K562 (cell line): ENCODE data around the gene PCDHA9.

Experiments
- ATF7 ChIP-seq: fragments of 450-650 bp; IDR thresholded peaks from 2 replicates; pipeline ENCODE4 v1.7.1; 2014; ENCODE audit warnings: mild to moderate bottlenecking, moderate library complexity
- CBX1 ChIP-seq: sonication (generic); IDR thresholded peaks from 2 replicates; pipeline ENCODE4 v1.6.1; 2016; ENCODE audit warnings: antibody characterized with exemption, low read depth, mild to moderate bottlenecking
- PHF20 ChIP-seq: fragments of 450-650 bp; IDR thresholded peaks from 2 replicates; pipeline ENCODE4 v1.6.1; 2018; ENCODE audit not compliant: partially characterized antibody
- POU5F1 ChIP-seq: fragments of 150-350 bp; IDR thresholded peaks from 2 replicates; pipeline ENCODE4 v1.6.1; 2014; ENCODE audit warnings: borderline replicate concordance, low read length, low read depth, mild to moderate bottlenecking; ENCODE audit not compliant: partially characterized antibody
- RHOXF2B ChIP-seq: fragments of 250-450 bp; sonication (Bioruptor Pico); conservative IDR thresholded peaks from 2 replicates; pipeline ENCODE4 v1.5.1; 2021
- TAF1 ChIP-seq: IDR thresholded peaks from 2 replicates; pipeline ENCODE4 v1.6.1; 2011; ENCODE audit warnings: mild to moderate bottlenecking, low read length, moderate library complexity; ENCODE audit not compliant: insufficient read depth, control insufficient read depth, severe bottlenecking; ENCODE audit errors: extremely low read depth
- ZNF445 ChIP-seq: fragments of 250-450 bp; sonication (Bioruptor Pico); IDR thresholded peaks from 2 replicates; pipeline ENCODE4 v1.4.0; 2020; ENCODE audit warnings: low read depth, mild to moderate bottlenecking, moderate library complexity
- ZSCAN32 ChIP-seq: fragments of 450-650 bp; formaldehyde crosslinking; IDR thresholded peaks from 2 replicates; pipeline ENCODE4 v1.4.0; 2020; ENCODE audit warnings: mild to moderate bottlenecking, moderate library complexity
- TF ChIP-seq, protein P1 (sequence below): IDR thresholded peaks from 2 replicates; pipeline ENCODE4 v1.6.1; 2011; ENCODE audit not compliant: insufficient read length; ENCODE audit errors: extremely low read depth
- TF ChIP-seq, protein P2 (sequence below): sonication (generic); formaldehyde crosslinking; IDR thresholded peaks from 2 replicates; pipeline ENCODE4 v1.8.0; 2023; ENCODE audit warnings: missing genetic modification reagents, mild to moderate bottlenecking, borderline replicate concordance
- TF ChIP-seq, protein P3 (sequence below), 3 experiments: IDR thresholded peaks in 2 of 3; conservative IDR thresholded peaks in 1 of 3; 2 replicates each; pipeline ENCODE4 v1.5.1; 2011 to 2012; ENCODE audit warnings: low read length in 3 of 3, mild to moderate bottlenecking in 3 of 3, control low read depth in 2 of 3, improper control_type of control experiment in 1 of 3, inconsistent platforms in 1 of 3, low read depth in 1 of 3, mixed read lengths in 1 of 3, moderate library complexity in 1 of 3; ENCODE audit not compliant: insufficient read depth in 2 of 3
- TF ChIP-seq, protein P4 (sequence below): fragments of 250-450 bp; sonication (Bioruptor Pico); IDR thresholded peaks from 2 replicates; pipeline ENCODE4 v1.8.0; 2021; ENCODE audit warnings: moderate library complexity, mild to moderate bottlenecking, inconsistent platforms
- TF ChIP-seq, protein P5 (sequence below): sonication (generic); formaldehyde crosslinking; IDR thresholded peaks from 2 replicates; pipeline ENCODE4 v1.8.1; 2023; ENCODE audit warnings: mild to moderate bottlenecking, missing genetic modification reagents
- TF ChIP-seq, protein P6 (sequence below): fragments of 450-650 bp; IDR thresholded peaks from 2 replicates; pipeline ENCODE4 v1.6.1; 2016

DNA sequence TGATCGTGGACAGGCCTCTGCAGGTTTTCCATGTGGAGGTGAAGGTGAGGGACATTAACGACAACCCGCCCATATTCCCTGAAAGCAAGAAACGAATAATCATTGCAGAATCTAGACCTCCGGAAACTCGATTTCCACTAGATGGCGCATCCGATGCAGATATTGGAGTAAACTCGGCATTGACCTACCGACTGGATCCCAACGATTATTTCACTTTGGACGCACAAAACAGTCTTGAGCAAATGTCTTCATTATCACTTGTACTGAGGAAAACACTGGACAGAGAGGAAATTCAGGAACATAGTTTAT lies 34.4 kb downstream of the PCDHA9 start:
- no peak for TF ChIP-seq PHF20
- no peak for TF ChIP-seq ZSCAN32 (CRISPR knock-in tag)
- TF ChIP-seq POU5F1, result no peak
- TF ChIP-seq, protein P1, sequence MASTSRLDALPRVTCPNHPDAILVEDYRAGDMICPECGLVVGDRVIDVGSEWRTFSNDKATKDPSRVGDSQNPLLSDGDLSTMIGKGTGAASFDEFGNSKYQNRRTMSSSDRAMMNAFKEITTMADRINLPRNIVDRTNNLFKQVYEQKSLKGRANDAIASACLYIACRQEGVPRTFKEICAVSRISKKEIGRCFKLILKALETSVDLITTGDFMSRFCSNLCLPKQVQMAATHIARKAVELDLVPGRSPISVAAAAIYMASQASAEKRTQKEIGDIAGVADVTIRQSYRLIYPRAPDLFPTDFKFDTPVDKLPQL, result no peak
- TF ChIP-seq, protein P2, sequence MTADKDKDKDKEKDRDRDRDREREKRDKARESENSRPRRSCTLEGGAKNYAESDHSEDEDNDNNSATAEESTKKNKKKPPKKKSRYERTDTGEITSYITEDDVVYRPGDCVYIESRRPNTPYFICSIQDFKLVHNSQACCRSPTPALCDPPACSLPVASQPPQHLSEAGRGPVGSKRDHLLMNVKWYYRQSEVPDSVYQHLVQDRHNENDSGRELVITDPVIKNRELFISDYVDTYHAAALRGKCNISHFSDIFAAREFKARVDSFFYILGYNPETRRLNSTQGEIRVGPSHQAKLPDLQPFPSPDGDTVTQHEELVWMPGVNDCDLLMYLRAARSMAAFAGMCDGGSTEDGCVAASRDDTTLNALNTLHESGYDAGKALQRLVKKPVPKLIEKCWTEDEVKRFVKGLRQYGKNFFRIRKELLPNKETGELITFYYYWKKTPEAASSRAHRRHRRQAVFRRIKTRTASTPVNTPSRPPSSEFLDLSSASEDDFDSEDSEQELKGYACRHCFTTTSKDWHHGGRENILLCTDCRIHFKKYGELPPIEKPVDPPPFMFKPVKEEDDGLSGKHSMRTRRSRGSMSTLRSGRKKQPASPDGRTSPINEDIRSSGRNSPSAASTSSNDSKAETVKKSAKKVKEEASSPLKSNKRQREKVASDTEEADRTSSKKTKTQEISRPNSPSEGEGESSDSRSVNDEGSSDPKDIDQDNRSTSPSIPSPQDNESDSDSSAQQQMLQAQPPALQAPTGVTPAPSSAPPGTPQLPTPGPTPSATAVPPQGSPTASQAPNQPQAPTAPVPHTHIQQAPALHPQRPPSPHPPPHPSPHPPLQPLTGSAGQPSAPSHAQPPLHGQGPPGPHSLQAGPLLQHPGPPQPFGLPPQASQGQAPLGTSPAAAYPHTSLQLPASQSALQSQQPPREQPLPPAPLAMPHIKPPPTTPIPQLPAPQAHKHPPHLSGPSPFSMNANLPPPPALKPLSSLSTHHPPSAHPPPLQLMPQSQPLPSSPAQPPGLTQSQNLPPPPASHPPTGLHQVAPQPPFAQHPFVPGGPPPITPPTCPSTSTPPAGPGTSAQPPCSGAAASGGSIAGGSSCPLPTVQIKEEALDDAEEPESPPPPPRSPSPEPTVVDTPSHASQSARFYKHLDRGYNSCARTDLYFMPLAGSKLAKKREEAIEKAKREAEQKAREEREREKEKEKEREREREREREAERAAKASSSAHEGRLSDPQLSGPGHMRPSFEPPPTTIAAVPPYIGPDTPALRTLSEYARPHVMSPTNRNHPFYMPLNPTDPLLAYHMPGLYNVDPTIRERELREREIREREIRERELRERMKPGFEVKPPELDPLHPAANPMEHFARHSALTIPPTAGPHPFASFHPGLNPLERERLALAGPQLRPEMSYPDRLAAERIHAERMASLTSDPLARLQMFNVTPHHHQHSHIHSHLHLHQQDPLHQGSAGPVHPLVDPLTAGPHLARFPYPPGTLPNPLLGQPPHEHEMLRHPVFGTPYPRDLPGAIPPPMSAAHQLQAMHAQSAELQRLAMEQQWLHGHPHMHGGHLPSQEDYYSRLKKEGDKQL (CRISPR knock-in tag), result no peak
- no peak for TF ChIP-seq ZNF445 (CRISPR knock-in tag)
- no peak for TF ChIP-seq ATF7
- no peak for TF ChIP-seq RHOXF2B (CRISPR knock-in tag)
- TF ChIP-seq TAF1, result no peak
- TF ChIP-seq, protein P3, sequence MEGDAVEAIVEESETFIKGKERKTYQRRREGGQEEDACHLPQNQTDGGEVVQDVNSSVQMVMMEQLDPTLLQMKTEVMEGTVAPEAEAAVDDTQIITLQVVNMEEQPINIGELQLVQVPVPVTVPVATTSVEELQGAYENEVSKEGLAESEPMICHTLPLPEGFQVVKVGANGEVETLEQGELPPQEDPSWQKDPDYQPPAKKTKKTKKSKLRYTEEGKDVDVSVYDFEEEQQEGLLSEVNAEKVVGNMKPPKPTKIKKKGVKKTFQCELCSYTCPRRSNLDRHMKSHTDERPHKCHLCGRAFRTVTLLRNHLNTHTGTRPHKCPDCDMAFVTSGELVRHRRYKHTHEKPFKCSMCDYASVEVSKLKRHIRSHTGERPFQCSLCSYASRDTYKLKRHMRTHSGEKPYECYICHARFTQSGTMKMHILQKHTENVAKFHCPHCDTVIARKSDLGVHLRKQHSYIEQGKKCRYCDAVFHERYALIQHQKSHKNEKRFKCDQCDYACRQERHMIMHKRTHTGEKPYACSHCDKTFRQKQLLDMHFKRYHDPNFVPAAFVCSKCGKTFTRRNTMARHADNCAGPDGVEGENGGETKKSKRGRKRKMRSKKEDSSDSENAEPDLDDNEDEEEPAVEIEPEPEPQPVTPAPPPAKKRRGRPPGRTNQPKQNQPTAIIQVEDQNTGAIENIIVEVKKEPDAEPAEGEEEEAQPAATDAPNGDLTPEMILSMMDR (IDR thresholded peaks at IDR 0.05 in 2 of 3, conservative IDR thresholded peaks at IDR 0.05 in 1 of 3; ENCODE audit: insufficient read depth in 2 of 3, low read depth in 1 of 3, low read length in 3 of 3), result peak in 1 of 3 experiments; percentile 15; a peak in 1 of 6 replicates
- no peak for TF ChIP-seq CBX1
- TF ChIP-seq, protein P4, sequence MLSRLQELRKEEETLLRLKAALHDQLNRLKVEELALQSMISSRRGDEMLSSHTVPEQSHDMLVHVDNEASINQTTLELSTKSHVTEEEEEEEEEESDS, result no peak
- TF ChIP-seq, protein P5, sequence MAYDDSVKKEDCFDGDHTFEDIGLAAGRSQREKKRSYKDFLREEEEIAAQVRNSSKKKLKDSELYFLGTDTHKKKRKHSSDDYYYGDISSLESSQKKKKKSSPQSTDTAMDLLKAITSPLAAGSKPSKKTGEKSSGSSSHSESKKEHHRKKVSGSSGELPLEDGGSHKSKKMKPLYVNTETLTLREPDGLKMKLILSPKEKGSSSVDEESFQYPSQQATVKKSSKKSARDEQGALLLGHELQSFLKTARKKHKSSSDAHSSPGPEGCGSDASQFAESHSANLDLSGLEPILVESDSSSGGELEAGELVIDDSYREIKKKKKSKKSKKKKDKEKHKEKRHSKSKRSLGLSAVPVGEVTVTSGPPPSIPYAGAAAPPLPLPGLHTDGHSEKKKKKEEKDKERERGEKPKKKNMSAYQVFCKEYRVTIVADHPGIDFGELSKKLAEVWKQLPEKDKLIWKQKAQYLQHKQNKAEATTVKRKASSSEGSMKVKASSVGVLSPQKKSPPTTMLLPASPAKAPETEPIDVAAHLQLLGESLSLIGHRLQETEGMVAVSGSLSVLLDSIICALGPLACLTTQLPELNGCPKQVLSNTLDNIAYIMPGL (CRISPR knock-in tag), result no peak
- TF ChIP-seq, protein P6, sequence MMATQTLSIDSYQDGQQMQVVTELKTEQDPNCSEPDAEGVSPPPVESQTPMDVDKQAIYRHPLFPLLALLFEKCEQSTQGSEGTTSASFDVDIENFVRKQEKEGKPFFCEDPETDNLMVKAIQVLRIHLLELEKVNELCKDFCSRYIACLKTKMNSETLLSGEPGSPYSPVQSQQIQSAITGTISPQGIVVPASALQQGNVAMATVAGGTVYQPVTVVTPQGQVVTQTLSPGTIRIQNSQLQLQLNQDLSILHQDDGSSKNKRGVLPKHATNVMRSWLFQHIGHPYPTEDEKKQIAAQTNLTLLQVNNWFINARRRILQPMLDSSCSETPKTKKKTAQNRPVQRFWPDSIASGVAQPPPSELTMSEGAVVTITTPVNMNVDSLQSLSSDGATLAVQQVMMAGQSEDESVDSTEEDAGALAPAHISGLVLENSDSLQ, result no peak
